Mucosa of gallbladder (tissue), 1 donor: ENCODE results near the gene HK2. TPM values are rescaled to one million over a fixed set of nuclear protein-coding genes. Genes with fewer than 3 reads are reported as not detected.
"Not testable (repeated sequence)": the region's sequence is repeated elsewhere in the genome, so short reads cannot be mapped to it uniquely, and the experiment has no call there.

Experiments used
- DNase-seq: peaks from one replicate; pipeline ENCODE4 v3.0.0-alpha.2; 2020; ENCODE audit warnings: low spot score
- total RNA-seq: library from RNA; stranded (reverse); gene quantifications from one replicate; pipeline ENCODE4 v1.2.1, GENCODE V29; 2021
- donor health status: DM: no; HTN: no; CAD: no.

The HK2 gene
- total RNA-seq, 1 donor from 2014 or later, result 23.7 TPM

DNA sequence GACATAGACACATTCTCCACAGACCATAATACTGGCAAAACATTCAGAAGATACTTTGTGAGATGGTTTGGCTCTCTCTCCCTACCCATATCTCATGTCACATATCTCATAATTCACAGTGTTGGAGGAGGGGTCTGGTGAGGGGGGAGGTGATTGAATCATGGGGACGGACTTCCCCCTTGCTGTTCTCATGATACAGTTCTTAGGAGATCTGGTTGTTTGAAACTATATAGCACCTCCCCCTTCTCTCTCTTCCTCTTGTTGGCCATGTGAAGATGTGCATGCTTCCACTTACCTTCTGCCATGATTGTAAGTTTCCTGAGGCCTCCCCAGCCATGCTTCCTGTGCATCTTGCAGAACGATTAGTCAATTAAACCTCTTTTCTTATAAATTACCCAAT, 61.1 kb downstream of the HK2 start:
- DNase-seq, result no peak

DNA sequence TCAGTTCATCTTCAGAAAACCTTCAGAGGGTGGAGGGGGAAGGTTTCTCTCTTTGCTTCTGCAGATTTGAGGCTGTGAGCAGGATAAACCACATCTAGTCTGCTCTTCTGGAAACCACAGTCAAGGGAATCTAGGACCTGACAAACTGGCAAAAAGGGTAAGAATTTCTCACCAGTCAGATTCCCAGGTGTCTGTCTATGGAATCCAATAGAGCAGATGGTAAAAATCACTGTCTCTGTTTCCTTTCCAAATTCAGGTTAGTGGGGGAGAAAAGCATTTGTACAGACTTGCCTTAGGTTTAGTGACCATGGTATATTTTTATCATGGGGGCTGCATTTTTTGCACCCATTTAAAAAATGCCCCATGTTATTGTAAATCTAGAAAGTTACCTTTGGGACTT, 62.3 kb downstream of the HK2 start:
- no peak for DNase-seq

DNA sequence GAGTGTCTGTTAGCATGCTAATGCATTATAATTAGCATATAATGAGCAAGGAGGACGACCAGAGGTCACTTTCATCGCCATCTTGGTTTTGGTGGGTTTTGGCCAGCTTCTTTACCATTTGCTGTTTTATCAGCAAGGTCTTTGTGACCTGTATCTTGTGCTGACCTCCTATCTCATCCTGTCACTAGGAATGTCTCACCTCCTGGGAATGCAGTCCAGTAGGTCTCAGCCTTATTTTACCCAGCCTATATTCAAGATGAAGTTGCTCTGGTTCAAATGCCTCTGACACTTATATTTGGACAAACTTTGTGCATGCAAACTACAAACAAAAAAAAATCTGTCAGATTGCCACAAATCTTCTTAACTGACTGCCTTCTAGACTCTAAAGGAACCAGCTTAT, 66.3 kb downstream of the HK2 start:
- DNase-seq, result not testable (repeated sequence)

DNA sequence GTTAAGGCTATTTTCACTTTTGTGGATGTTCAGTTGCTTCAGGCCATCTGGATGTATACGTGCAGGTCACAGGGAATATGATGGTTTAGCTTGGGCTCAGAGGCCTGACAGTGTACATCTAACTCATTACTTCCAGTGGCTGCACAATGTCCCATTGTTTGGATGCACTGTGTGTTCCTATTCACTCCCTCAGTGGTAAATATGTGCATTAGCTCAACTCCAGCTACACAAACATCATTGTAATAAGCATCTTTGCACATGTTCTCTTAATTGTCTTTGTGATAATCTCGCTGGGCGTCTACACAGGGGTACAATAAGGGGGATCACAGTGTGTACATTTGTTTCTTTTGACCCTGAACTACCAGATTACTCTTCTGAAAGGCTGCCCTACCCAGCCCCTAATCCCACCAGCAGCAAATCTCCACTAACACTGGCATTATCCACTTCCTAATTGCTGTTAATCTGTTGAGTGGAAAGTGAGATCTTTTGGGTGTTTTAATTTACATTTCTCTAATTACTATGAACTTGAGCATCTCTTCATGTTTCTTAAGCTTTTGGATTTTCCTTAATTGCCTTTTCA, 68.4 kb downstream of the HK2 start:
- DNase-seq, result no peak

DNA sequence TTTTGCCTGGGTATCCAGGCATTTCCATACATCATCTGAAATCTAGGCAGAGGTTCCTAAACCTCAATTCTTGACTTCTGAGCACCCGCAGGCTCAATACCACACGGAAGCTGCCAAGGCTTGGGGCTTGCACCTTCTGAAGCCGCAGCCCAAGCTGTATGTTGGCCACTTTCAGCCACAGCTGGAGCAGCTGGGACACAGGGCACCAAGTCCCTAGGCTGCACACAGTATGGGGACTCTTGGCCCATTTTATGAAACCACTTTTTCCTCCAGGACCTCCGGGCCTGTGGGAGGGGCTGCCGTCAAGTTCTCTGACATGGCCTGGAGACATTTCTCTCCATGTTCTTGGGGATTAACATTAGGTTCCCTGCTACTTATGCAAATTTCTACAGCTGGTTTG, 72.5 kb downstream of the HK2 start:
- DNase-seq, result no peak

DNA sequence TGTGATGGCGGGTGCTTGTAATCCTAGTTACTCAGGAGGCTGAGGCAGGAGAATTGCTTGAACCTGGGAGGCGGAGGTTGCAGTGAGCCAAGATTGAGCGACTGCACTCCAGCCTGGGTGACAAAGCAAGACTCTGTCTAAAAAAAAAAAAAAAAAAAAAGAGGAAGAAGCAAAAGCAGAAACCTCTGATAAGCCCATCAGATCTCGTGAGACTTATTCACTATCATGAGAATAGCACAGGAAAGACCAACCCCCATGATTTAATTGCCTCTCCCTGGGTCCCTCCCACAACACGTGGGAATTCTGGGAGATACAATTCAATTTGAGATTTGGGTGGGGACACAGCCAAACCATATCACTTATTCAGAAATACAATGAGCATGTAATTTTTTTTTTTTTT, 73.6 kb downstream of the HK2 start:
- not testable (repeated sequence) for DNase-seq

DNA sequence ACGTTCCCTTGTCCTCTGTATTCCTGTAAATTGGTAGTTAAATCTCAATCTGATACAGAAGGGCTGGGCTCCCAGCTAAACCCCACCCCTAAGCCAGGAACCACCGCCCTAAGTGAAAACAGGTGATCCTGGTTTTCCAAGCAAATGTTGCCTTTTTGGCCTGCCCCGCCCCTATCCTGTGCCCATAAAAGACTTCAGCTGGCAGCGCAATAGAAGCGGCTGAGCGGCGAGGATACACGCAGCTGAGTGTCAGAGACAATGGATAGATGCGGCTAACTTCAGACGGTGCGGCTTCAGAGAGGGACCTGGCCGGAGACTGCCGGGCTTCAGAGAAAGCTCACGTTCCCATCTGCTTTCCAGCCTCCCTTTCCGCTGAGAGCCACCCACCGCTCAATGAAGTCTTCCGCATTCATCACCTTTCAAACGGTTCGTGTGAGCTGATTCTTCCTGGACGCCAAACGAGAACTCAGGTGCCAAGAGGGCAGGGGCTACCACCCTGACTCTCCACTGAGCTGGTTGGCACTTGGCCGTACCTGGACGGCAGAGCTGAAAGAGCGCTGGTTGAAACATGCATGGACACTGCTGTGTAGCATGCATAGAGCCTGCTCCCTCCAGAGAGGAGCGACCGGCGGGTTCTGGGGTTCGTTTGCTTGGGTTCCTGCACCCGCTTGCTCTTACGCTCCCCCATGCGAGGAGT, 75.0 kb downstream of the HK2 start:
- DNase-seq, result no peak

DNA sequence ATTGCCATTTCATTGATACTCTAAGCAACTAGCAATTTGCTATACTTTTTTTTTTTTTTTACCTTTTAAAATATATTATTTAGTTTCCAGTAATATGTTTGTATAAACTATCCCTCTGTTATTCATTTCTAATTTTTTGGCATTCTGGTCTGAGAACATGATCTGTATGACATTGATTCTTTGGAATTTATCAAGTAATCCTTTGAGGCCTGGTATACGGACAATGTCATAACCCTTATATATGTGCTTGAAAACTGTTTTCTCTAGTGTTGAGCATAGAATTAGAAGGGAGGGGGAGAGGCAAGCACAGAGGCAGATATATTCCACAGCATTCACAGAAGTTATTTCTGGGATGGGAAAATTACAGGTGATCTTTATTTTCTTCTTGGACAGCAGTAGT, 76.3 kb downstream of the HK2 start:
- DNase-seq, result no peak

DNA sequence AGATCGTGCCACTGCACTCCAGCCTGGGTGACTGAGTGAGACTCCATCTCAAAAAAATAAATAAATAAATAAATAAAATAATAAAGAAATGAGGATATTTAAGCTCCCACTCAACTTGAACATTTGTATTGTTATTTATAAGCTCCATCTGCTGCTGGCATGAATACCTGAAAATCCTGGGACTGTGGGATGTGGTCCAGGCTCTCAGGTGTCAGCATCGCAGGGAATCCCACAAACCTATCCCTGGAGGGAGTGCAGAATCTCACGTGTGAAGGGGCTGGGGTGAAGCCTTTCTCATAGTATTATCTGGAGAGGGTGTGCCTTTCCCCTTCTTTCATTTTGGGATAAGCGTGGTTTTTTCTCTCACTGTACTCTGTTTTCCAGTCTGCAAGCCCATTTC, 77.1 kb downstream of the HK2 start:
- DNase-seq, result no peak

DNA sequence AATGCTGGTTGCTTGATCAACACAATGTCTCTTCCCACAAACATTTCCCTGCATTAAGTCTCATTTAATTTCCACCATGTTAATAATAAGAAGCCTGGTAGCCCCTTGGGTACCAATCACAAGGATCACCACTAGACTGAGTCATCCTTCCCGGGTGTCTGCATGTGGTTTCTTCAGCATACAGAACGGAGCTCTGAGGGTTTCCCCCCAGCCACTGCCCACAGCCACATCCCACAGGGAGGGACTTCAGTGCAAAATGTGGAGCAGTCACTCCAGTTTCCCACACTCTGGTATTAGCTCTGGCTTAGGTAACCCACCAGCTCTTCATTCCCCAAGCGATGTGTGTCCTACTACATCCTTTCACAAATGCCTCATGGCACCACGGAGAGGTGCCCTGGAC, 81.8 kb downstream of the HK2 start:
- no peak for DNase-seq

DNA sequence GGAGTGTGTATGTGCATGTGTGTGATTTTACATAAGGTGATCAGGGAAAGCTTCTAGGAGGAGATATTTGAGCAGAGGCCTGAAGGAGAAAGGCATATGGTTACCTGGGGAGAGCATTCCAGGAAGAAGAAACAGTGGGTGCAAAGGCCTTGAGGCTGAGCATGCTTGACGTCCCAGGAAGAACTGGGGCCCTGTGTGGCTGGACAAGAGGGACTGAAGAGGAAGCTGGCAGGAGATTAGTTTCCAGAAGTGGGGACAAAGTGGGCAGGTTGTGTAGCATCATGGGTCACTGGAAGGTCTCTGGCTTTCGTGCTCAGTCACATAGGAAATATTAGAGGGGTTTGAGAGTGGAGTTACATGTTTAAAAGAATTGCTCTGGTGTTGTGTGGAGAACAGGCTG, 82.5 kb downstream of the HK2 start:
- no peak for DNase-seq

DNA sequence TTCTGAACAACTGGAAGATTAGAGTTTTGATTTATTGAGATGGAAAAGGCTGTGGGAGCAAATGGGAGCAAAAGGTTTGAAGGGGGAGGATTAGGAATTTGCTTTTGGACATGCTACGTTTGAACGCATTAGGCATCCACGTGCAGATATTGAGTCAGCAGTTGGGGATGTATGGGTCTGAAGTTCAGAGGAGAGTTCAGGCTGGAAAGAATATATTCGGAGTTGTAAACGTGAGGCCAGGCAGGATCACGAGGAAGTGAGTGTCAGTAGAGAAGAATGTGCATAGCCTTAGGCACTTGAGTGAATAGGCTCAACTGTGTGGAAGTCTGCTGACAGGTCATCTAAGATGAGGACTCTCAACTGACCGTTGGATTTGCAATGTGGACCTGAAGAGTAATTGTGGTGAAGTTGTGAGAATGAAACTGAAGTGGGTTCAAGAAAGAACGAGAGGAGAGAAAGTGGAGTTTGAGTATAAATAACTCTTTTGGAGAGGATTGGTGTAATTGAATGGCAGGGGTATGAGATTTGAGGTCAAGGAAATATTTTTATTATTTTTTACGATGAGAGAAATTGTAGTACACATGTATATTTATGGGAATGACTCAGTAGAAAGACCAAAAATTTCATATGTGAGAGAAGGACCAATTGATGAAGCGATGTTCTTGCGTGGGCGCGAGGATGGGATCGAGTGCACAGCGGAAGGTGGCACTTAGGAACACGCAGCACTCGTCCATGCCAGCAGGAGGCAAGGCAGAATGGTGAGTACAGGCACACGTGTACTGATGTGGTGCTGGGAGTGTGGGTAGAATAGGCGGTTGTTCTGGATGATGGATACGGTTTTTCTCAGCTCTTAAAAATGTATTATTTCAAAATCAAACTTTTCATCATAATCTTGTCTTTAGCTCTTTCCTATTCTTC, 84.0 kb downstream of the HK2 start:
- no peak for DNase-seq

DNA sequence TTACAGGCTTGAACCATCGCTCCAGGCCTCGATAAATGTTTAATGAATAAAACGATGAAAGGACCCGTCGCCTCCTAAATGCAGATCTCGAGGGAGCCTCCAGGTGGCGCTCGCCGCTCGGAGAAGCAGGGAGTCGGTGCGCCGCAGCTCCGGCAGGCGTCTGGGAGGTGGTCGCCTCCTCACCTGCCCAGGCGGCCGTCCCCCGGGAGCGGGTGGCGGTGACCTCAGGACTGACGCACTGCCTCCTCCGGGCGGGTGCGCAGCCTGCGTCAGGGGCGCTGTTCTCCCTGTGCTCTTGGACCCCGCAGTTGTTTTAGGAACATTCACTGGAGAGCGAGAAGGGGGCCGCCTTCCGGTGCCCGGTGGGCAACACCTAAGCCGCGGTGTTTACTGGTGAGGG, 85.9 kb downstream of the HK2 start:
- DNase-seq, result peak; percentile 51

DNA sequence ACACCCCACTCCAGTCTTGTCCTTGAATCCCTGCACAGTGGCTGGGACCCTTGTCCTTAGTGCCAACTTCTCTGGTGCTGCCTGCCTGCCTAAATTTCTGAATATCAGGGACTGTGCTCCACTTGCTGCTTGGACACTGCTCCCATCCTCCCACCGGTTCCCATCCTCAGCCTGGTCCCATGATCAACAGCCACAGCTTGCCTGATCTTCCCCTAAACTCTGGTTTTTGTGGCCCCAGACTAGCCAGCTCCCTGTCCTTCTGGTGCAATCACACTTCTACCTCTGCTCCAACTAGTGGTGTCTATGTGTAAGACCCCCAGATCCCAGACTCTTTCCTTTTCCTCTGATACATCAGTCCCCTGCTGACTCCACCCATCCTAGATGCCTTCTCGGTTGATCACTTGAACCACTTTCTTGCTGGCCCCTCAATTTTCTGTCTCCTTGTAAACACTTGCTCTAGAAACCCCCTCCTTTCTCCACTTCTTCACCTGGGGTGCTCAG, 87.4 kb downstream of the HK2 start:
- no peak for DNase-seq

DNA sequence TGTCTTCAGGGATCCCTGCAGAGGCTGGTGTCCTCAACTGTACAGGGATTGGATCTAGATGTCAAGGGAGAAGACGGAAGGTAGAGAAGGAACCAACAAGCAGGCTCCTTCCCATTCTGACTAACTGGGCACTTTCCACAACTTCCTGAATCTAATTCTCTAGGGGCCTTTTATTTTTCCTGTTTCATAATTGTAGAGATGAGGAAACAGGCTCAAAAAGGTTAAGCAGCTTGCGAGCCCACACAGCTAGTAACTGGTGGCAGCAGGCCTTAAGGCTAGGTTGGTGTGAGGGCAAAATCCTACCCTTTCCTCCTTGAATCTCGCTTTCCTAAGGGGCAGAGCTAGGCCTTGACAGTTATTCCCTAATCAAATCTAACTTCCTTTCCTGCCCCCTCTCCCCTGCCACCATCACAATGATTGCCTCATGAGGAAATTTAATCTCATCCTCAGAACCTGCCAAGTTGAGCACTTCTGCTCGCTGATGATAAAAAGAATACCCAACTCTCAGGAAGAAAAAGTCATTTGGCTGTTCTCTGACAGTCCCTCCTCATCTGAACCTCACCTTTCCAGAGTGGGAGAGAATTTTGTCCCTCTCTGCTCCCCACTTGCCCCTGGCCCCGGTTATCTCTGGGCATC, 88.8 kb downstream of the HK2 start:
- DNase-seq, result no peak

DNA sequence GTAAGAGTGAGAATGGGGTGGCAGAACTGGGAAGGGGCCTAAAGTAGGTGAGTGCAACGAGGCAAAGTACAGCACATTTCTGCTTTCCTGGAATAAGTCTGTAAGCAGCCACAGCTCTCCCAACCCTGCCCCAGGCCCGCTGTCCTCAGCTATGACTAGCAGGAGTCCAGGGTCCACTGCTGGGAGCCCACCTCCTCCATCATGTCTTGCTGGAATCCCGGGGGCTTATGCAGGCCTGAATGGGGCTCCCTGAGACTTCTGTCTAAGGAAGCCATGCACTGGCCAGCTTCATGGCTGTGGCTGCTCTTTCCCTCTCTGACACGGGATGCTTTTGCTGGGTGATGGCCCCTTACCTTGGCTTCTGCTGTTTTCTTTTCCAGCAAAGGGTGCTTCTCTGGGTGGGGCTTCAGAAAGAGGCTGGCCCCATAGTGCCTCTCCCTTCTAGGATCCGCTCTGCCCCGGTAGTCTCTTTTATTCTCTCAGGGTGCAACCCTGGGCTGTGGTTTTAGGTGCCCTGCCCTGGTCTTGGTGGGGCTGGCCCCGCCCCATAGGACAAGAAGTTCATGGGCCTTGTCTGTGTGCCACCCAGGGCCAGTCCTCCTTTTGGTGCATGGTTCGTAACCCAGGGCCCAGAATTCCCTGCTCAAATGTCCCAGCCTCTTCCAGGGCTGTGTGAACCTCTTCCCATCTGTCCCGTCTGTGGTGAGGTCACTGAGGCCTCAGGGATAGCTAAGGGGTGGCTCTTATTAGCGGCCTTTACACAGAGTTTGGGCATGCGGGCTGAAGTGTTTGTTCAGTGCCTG, 90.7 kb downstream of the HK2 start:
- DNase-seq, result no peak

DNA sequence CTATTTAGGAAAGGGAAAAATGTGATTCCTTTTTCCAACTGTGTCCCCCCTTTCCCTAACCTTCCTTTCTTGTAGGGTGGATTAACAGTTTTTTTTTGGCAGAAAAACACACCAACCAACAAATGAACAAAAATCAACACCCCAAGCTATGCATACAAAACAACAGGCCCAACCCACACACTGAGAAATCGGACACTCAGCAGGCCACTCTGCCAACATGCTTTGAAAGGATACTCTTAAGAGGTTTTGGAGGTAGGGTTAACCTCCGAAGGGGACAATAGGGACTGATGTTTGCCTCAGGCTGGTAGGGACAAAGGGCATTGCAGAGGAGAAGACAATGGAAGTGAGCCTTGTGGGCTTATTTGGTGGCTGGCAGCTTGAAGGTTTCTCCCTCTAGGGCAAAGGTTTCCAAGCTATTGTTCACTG, 91.4 kb downstream of the HK2 start:
- no peak for DNase-seq

DNA sequence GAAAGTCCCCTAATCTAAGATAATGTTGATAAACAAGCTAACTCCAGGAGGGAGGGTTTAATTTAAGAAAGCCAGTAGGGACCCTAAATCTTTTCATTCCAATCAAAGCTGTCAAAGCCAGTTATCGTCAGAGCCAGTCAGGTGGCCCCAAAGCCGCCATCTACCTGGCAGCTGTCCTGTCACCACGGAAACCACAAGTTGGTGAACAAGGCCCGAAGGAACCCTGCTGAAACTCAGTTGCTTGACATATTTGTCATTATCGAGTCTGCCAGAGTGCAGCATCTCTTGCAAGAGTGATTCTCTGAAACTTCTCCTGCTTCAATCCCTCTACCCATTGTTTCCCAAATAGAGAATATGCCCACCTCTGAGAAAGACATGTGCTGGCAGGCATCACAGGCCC, 93.7 kb downstream of the HK2 start:
- no peak for DNase-seq

DNA sequence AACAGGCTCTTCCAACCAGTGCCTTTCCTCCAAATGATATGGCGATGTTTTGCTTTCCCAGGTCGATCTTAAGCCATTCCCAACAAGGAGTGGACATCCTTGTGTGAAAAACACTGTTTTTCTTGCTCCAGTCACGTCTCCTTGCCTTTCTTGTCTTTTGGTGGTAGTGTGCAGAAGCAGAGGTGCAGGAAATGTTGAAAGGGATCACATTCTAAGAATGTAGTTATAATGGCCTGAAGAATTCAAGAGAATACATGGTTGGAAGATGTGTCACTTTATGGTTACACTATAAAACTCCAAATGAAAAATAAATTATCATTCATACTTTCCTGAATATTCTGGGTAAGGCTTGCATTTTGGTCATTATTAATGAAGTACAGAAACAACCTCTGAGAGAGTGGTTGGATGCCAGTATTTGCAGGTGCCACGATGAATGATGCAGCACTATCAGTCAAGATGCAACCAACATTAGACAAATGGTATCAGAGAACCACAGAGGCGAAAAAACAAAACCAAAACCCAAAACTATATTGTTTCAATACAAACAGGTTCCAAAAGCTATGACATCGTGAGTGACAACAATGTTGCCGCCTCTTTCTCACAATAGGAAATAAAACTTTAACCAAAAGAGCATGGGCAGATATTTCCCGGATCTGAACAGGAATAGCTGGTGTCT, 97.0 kb downstream of the HK2 start:
- no peak for DNase-seq

DNA sequence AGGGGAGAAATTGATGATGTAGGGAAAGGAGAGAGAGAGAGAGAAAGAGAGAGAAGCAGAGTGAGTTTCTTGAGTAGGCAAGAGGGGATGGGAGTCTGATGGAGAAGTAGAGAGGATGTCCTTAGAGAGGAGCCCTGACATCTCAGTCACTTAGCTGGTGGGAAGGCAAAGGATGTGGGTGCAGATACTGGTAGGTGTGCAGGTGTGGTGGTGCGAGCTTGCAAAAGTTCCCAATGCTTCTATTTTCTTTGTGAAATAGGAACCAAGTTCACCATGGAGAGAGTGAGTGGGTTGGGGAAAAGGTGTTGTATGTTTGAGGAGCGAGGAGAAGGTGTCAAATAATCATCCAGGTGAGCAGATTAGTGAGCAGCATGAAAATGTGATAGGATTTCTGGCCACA, 98.0 kb downstream of the HK2 start:
- no peak for DNase-seq

DNA sequence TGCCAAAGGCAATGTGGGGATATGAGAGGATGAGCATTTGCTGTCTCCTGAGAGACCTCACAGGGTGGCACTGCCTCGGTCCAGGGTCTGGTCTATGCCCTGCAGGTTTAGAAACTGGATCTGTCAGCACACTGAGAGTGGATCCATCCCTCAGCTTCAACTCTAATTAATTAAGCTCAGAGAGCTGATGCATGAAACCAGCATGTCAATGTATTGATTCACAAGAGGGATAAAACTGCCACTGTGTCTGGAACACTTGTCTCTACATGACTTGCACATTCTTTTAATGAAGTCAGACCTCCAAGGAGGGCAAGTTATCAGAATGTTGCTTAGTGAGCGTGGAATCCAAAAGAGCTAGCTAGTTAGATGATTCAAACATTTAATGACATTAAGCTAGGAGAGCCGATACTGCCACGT, 102.1 kb downstream of the HK2 start:
- no peak for DNase-seq
